HepG2 (cell line): ENCODE measurements around the gene DGKG. TPM values are rescaled to one million over a fixed set of nuclear protein-coding genes. Genes with fewer than 3 reads are reported as not detected.

Source experiments
- ATAC-seq: fragments of 200-7000 bp; cut with Tn5 transposase; 3 replicates; pipeline ENCODE4 v1.9.1; 2020; ENCODE audit warnings: mild to moderate bottlenecking, moderate library complexity
- BruUV-seq: library from RNA; stranded (reverse); fragments of 400-500 nt; replicated peaks from 2 replicates; lab custom pipeline; 2021; lab: Mats Ljungman, UMichigan
- CTCF ChIA-PET: fragments of 300-600 bp; formaldehyde crosslinking; extraction: SDS; loops from one replicate; lab custom pipeline; 2021; ENCODE audit warnings: low total read pairs, inconsistent platforms, low intra/inter-chr PET ratio; lab: Yijun Ruan, JAX
- POLR2A ChIA-PET: fragments of 350-600 bp; sonication (Branson Sonifier 250); formaldehyde crosslinking; loops from one replicate; lab custom pipeline; 2020; ENCODE audit warnings: antibody characterized with exemption, inconsistent platforms; lab: Yijun Ruan, JAX
- DNase-seq: peaks from one replicate; pipeline ENCODE4 v3.0.0-alpha.2; 2015; ENCODE audit warnings: low spot score
- FAIRE-seq: peaks from 3 replicates; lab custom pipeline; 2011; peaks lifted over from hg19 to GRCh38; lab: Jason Lieb, UNC
- H2AFZ ChIP-seq: one replicate; pipeline ENCODE4 v1.6.1; 2011; ENCODE audit warnings: low read length, inconsistent platforms
- H3K27ac ChIP-seq: fragments of 300-600 bp; 3 replicates; pipeline ENCODE4 v1.8.0; 2011; ENCODE audit warnings: mixed run types, mild to moderate bottlenecking, mixed read lengths, low read length, inconsistent platforms; ENCODE audit not compliant: insufficient read depth; ENCODE audit errors: extremely low read length
- H3K27me3 ChIP-seq, 2 experiments: fragments of 200-600 bp in 1 of 2; 2 replicates in 1 of 2; 3 replicates in 1 of 2; pipeline versions ENCODE4 v1.6.0 to v1.8.0; 2011; ENCODE audit warnings: low read length in 2 of 2, mild to moderate bottlenecking in 2 of 2, moderate library complexity in 2 of 2, inconsistent platforms in 1 of 2; ENCODE audit not compliant: insufficient read depth in 2 of 2, control insufficient read depth in 1 of 2
- H3K36me3 ChIP-seq, 2 experiments: fragments of 200-600 bp in 1 of 2; replicated peaks in 1 of 2; 2 replicates in 1 of 2; 3 replicates in 1 of 2; pipeline versions ENCODE4 v1.5.1 to v1.8.0; 2011; ENCODE audit warnings: low read length in 2 of 2, inconsistent platforms in 1 of 2; ENCODE audit not compliant: insufficient read depth in 2 of 2, control insufficient read depth in 1 of 2
- H3K4me1 ChIP-seq: 2 replicates; pipeline ENCODE4 v1.5.1; 2012; ENCODE audit warnings: low read length, inconsistent platforms; ENCODE audit not compliant: insufficient read depth
- H3K4me2 ChIP-seq: 2 replicates; pipeline ENCODE4 v1.6.0; 2011; ENCODE audit warnings: low read depth, low read length, inconsistent platforms
- H3K4me3 ChIP-seq, 3 experiments: fragments of 200-600 bp in 1 of 3; sonication (generic), shearing (Covaris generic) in 1 of 3; replicated peaks in 1 of 3; 2 replicates each; pipeline ENCODE4 v1.5.1; 2011 to 2016; ENCODE audit warnings: low read length in 3 of 3, inconsistent platforms in 2 of 3, low read depth in 2 of 3, mild to moderate bottlenecking in 2 of 3, control low read depth in 1 of 3, mixed read lengths in 1 of 3; ENCODE audit not compliant: insufficient read depth in 1 of 3
- H3K79me2 ChIP-seq: one replicate; pipeline ENCODE4 v1.6.1; 2011; ENCODE audit warnings: low read length, inconsistent platforms; ENCODE audit not compliant: insufficient read depth
- H3K9ac ChIP-seq: 2 replicates; pipeline ENCODE4 v1.6.0; 2011; ENCODE audit warnings: mild to moderate bottlenecking, low read depth, low read length, inconsistent platforms; ENCODE audit not compliant: insufficient read depth
- H3K9me3 ChIP-seq: 2 replicates; pipeline ENCODE4 v1.5.1; 2012; ENCODE audit warnings: mild to moderate bottlenecking, low read length
- H4K20me1 ChIP-seq: 2 replicates; pipeline ENCODE4 v1.6.0; 2011; ENCODE audit warnings: inconsistent platforms, mild to moderate bottlenecking, low read length, moderate library complexity; ENCODE audit not compliant: insufficient read depth
- HCFC1 ChIP-seq: fragments of 150-350 bp; IDR thresholded peaks from 2 replicates; pipeline ENCODE4 v1.6.1; 2014; ENCODE audit warnings: low read depth, low read length
- PAWR ChIP-seq: sonication (generic); formaldehyde crosslinking; IDR thresholded peaks from 2 replicates; pipeline ENCODE4 v1.4.0; 2020; ENCODE audit warnings: missing genetic modification reagents, mild to moderate bottlenecking, borderline replicate concordance
- SMC3 ChIP-seq: IDR thresholded peaks from 2 replicates; pipeline ENCODE4 v1.6.1; 2011; ENCODE audit warnings: low read length, improper control_type of control experiment
- STAG1 ChIP-seq: sonication (generic); formaldehyde crosslinking; IDR thresholded peaks from 2 replicates; pipeline ENCODE4 v1.4.0; 2020; ENCODE audit warnings: missing genetic modification reagents
- TEAD3 ChIP-seq: optimal IDR thresholded peaks from 2 replicates; pipeline ENCODE3; 2016; ENCODE audit warnings: borderline replicate concordance
- ZFX ChIP-seq: sonication (generic); formaldehyde crosslinking; IDR thresholded peaks from 2 replicates; pipeline ENCODE4 v1.4.0; 2020; ENCODE audit warnings: mild to moderate bottlenecking, low read depth, missing genetic modification reagents, moderate library complexity
- ZNF274 ChIP-seq: sonication (generic); formaldehyde crosslinking; IDR thresholded peaks from 2 replicates; pipeline ENCODE4 v1.5.1; 2020; ENCODE audit warnings: mild to moderate bottlenecking, missing genetic modification reagents
- ZSCAN29 ChIP-seq: sonication (generic); formaldehyde crosslinking; conservative IDR thresholded peaks from 2 replicates; pipeline ENCODE4 v1.4.0; 2020; ENCODE audit warnings: mild to moderate bottlenecking, missing genetic modification reagents
- WGBS: methylation state at CpG from one replicate; pipeline ENCODE4 v1.1.6; 2017; ENCODE audit warnings: low lambda C conversion rate; 5-methylcytosine and 5-hydroxymethylcytosine counted together
- in situ Hi-C: cut with HindIII; loops from 2 replicates; pipeline ENCODE4 v1.10.0; 2017; ENCODE audit warnings: low pct_unique_long_range_greater_than_20kb; ENCODE audit not compliant: extremely low pct_ligation_motif_present
- intact Hi-C: fragments of 100-400 bp; cut with micrococcal nuclease; formaldehyde crosslinking; loops from one replicate; pipeline ENCODE4 v1.10.0; 2022; ENCODE audit not compliant: unreplicated experiment
- polyA plus RNA-seq, 8 experiments: library from polyadenylated mRNA; depleted of rRNA in 3 of 8; stranded (reverse) in 7 of 8; unstranded in 1 of 8; fragments of >200 nt; fragmentation: Illumina TruSeq in 4 of 8; extraction: Trizol in 4 of 8; gene quantifications; 2 replicates each; pipeline versions ENCODE4 v1.2.1 to v1.2.3, GENCODE V29; 2011 to 2016; ENCODE audit warnings: low read depth in 4 of 8, missing spikeins in 1 of 8, mixed read lengths in 1 of 8; ENCODE audit not compliant: insufficient read depth in 1 of 8
- total RNA-seq, 5 experiments: library from RNA; depleted of rRNA; stranded (reverse); fragments of >200 nt; fragmentation: Illumina TruSeq; extraction: Trizol; gene quantifications; 2 replicates each; pipeline ENCODE4 v1.2.3, GENCODE V29; 2016; ENCODE audit warnings: low read depth in 1 of 5
- TF ChIP-seq, protein P1 (sequence below): sonication (generic); formaldehyde crosslinking; IDR thresholded peaks from 2 replicates; pipeline ENCODE4 v1.5.0; 2020; ENCODE audit warnings: mild to moderate bottlenecking, missing genetic modification reagents, moderate library complexity
- TF ChIP-seq, protein P2 (sequence below): sonication (generic); formaldehyde crosslinking; IDR thresholded peaks from 2 replicates; pipeline ENCODE4 v1.4.0; 2020; ENCODE audit warnings: missing genetic modification reagents, borderline replicate concordance

The DGKG gene
- total and polyA plus RNA-seq, 2 of the 13 experiments (the other 11 are each of a cell fraction or from before 2014, with no cell fraction given), result 3.8 to 6.2 TPM

DNA sequence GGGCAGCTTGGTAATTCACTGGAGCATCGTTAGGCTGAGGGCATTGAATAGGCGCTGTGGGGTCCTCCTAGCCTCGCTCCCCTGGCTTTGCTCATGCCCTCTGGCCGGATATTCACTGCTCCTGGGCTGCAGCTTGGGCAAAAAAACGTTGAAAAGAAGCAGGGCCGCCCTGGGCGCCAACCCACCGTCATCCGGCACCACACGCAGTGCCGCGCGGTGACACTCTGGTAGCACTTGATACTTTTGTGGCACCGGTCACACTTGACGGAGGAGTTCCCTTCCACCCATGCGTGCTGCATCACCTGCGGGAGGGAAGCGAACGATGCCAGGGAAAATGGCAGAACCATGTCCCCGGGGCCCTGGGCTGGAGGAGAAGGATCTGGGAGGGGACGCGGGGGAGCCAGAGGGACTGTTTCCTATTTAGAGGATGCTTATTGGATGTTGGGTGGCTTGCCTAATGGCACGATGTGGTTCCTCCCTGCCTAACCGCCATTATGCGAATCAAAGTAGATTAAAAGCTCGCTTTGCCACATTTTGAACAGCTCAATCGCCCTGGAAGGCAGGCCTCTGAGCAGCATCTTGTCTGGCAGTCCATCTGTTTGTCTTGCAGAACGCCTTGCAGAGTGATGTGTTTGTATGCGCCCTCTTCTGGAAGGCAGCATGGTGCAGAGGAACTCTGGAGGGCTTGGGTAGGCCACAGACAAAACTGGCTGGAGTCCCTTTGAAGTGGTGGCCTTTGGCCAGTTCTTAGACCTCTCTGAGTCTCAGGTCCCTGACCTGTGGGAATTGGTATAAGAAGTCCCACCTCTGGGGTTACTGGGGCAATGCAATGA is 93.2 kb downstream of the DGKG start:
- DNase-seq (peak; percentile 34), ATAC-seq (peak; percentile 89), FAIRE-seq (peak; percentile 36)
- H3K4me2 ChIP-seq, result no peak overlapping the region
- intact Hi-C loops, result loop anchor here (1.0 kb wide), 1 partner anchor 10 kb away; no protein-coding TSS in a partner anchor
- whole genome bisulfite sequencing, result 86% methylated on average over 14 of the region's 29 CpGs
- H3K9me3 ChIP-seq, result no peaks in the 10 kb centered on the region
- no TSS peak for BruUV-seq
- H2AFZ ChIP-seq, result no peak overlapping the region
- no peak overlapping the region for H3K27ac ChIP-seq
- CTCF ChIA-PET, result interaction anchor here (1.0 to 1.5 kb wide), 2 partner anchors 10 to 285 kb away, joined by 3 to 13 read pairs; no protein-coding TSS in a partner anchor
- peaks cover 24% of the 10 kb centered on the region for H3K4me1 ChIP-seq
- POLR2A ChIA-PET, result no interaction called here
- no peaks in the 10 kb centered on the region for H4K20me1 ChIP-seq
- TF ChIP-seq, protein P1, sequence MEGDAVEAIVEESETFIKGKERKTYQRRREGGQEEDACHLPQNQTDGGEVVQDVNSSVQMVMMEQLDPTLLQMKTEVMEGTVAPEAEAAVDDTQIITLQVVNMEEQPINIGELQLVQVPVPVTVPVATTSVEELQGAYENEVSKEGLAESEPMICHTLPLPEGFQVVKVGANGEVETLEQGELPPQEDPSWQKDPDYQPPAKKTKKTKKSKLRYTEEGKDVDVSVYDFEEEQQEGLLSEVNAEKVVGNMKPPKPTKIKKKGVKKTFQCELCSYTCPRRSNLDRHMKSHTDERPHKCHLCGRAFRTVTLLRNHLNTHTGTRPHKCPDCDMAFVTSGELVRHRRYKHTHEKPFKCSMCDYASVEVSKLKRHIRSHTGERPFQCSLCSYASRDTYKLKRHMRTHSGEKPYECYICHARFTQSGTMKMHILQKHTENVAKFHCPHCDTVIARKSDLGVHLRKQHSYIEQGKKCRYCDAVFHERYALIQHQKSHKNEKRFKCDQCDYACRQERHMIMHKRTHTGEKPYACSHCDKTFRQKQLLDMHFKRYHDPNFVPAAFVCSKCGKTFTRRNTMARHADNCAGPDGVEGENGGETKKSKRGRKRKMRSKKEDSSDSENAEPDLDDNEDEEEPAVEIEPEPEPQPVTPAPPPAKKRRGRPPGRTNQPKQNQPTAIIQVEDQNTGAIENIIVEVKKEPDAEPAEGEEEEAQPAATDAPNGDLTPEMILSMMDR (CRISPR knock-in tag), result peak; percentile 67
- TF ChIP-seq PAWR, result no peak
- no peak for TF ChIP-seq ZSCAN29 (CRISPR knock-in tag)
- TF ChIP-seq ZNF274 (CRISPR knock-in tag), result no peak
- peak; percentile 35; the same call in 1 of the 2 replicates for TF ChIP-seq ZFX (CRISPR knock-in tag)
- peak; percentile 60; the same call in 1 of the 2 replicates for TF ChIP-seq SMC3
- no peak for TF ChIP-seq HCFC1
- TF ChIP-seq, protein P2, sequence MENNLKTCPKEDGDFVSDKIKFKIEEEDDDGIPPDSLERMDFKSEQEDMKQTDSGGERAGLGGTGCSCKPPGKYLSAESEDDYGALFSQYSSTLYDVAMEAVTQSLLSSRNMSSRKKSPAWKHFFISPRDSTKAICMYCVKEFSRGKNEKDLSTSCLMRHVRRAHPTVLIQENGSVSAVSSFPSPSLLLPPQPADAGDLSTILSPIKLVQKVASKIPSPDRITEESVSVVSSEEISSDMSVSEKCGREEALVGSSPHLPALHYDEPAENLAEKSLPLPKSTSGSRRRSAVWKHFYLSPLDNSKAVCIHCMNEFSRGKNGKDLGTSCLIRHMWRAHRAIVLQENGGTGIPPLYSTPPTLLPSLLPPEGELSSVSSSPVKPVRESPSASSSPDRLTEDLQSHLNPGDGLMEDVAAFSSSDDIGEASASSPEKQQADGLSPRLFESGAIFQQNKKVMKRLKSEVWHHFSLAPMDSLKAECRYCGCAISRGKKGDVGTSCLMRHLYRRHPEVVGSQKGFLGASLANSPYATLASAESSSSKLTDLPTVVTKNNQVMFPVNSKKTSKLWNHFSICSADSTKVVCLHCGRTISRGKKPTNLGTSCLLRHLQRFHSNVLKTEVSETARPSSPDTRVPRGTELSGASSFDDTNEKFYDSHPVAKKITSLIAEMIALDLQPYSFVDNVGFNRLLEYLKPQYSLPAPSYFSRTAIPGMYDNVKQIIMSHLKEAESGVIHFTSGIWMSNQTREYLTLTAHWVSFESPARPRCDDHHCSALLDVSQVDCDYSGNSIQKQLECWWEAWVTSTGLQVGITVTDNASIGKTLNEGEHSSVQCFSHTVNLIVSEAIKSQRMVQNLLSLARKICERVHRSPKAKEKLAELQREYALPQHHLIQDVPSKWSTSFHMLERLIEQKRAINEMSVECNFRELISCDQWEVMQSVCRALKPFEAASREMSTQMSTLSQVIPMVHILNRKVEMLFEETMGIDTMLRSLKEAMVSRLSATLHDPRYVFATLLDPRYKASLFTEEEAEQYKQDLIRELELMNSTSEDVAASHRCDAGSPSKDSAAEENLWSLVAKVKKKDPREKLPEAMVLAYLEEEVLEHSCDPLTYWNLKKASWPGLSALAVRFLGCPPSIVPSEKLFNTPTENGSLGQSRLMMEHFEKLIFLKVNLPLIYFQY, result 0 out of 2 replicates have a peak, but pooled peaks have one; percentile 26
- TF ChIP-seq TEAD3, result peak; percentile 25
- TF ChIP-seq STAG1, result peak; percentile 63
- no peak overlapping the region for H3K4me3 ChIP-seq
- no peaks in the 10 kb centered on the region for H3K36me3 ChIP-seq
- no peaks in the 10 kb centered on the region for H3K79me2 ChIP-seq
- no peak overlapping the region for H3K9ac ChIP-seq
- no peaks in the 10 kb centered on the region for H3K27me3 ChIP-seq
- in situ Hi-C loops, result loop anchor here (25.0 kb wide), 1 partner anchor 543 kb away; the partner anchor contains the start of gene RFC4
